GM12878 (cell line): Measurements from ENCODE around the gene DAPK2. TPM values are rescaled to one million over a fixed set of nuclear protein-coding genes. Genes with fewer than 3 reads are reported as not detected.

Experiments used
- ATAC-seq: fragments of 200-7000 bp; cut with Tn5 transposase; 3 replicates; pipeline ENCODE4 v1.9.1; 2020; ENCODE audit warnings: mild to moderate bottlenecking, moderate library complexity
- BruUV-seq: library from RNA; stranded (reverse); fragments of 400-500 nt; replicated peaks from 2 replicates; lab custom pipeline; 2021; lab: Mats Ljungman, UMichigan
- CTCF ChIA-PET: fragments of 300-600 bp; sonication (Branson Sonifier 250); formaldehyde crosslinking; extraction: SDS; loops from one replicate; lab custom pipeline; 2021; ENCODE audit warnings: inconsistent platforms; lab: Yijun Ruan, JAX
- POLR2A ChIA-PET: fragments of 350-600 bp; formaldehyde crosslinking; extraction: SDS; loops from one replicate; lab custom pipeline; 2021; ENCODE audit warnings: inconsistent platforms; lab: Charles Lee
- RAD21 ChIA-PET: fragments of 300-600 bp; sonication (Branson Sonifier 250); formaldehyde crosslinking; loops from one replicate; lab custom pipeline; 2023; ENCODE audit warnings: antibody characterized with exemption; ENCODE audit not compliant: unreplicated experiment; lab: Charles Lee
- SMC1A ChIA-PET: fragments of 300-600 bp; sonication (Branson Sonifier 250); formaldehyde crosslinking; loops from one replicate; lab custom pipeline; 2023; ENCODE audit not compliant: unreplicated experiment, uncharacterized antibody; lab: Charles Lee
- DNase-seq: peaks from one replicate; pipeline ENCODE4 v3.0.0-alpha.2; 2011; ENCODE audit warnings: low read depth, low spot score
- FAIRE-seq: peaks from 3 replicates; lab custom pipeline; 2011; peaks lifted over from hg19 to GRCh38; lab: Jason Lieb, UNC
- H2AFZ ChIP-seq: 2 replicates; pipeline ENCODE4 v1.6.0; 2011; ENCODE audit warnings: low read depth, low read length, control low read depth; ENCODE audit not compliant: control insufficient read depth
- H3K27ac ChIP-seq: 2 replicates; pipeline ENCODE4 v1.5.1; 2011; ENCODE audit warnings: control low read depth; ENCODE audit not compliant: control insufficient read depth, insufficient read depth
- H3K27me3 ChIP-seq, 2 experiments: replicated peaks in 1 of 2; 2 replicates each; pipeline versions ENCODE4 v1.6.0 to v1.6.1; 2011; ENCODE audit warnings: low read length in 1 of 2; ENCODE audit not compliant: control insufficient read depth in 2 of 2, insufficient read depth in 2 of 2
- H3K36me3 ChIP-seq, 2 experiments: 2 replicates each; pipeline ENCODE4 v1.5.1; 2011; ENCODE audit warnings: low read length in 1 of 2; ENCODE audit not compliant: control insufficient read depth in 2 of 2, insufficient read depth in 2 of 2
- H3K4me1 ChIP-seq: 2 replicates; pipeline ENCODE4 v1.6.1; 2011; ENCODE audit warnings: mild to moderate bottlenecking, low read length, moderate library complexity, mixed read lengths; ENCODE audit not compliant: control insufficient read depth, insufficient read depth
- H3K4me2 ChIP-seq: 2 replicates; pipeline ENCODE4 v1.6.0; 2011; ENCODE audit warnings: control low read depth; ENCODE audit not compliant: control insufficient read depth, insufficient read depth
- H3K4me3 ChIP-seq: fragments of 200-600 bp; sonication (generic); 2 replicates; pipeline ENCODE4 v1.5.1; 2016
- H3K79me2 ChIP-seq: 2 replicates; pipeline ENCODE4 v1.6.0; 2011; ENCODE audit warnings: low read length; ENCODE audit not compliant: control insufficient read depth, insufficient read depth
- H3K9ac ChIP-seq: 2 replicates; pipeline ENCODE4 v1.8.0; 2011; ENCODE audit warnings: low read length, control low read depth, mixed read lengths; ENCODE audit not compliant: control insufficient read depth, insufficient read depth
- H3K9me3 ChIP-seq: replicated peaks from 3 replicates; pipeline ENCODE4 v1.5.1; 2011; ENCODE audit warnings: mild to moderate bottlenecking, low read length; ENCODE audit not compliant: control insufficient read depth, insufficient read depth
- H4K20me1 ChIP-seq: 2 replicates; pipeline ENCODE4 v1.6.0; 2011; ENCODE audit not compliant: control insufficient read depth, insufficient read depth
- FOXK2 ChIP-seq: fragments of 450-650 bp; IDR thresholded peaks from 2 replicates; pipeline ENCODE4 v1.6.1; 2017; ENCODE audit warnings: mild to moderate bottlenecking, moderate library complexity
- FOXM1 ChIP-seq: IDR thresholded peaks from 2 replicates; pipeline ENCODE4 v1.6.1; 2012; ENCODE audit warnings: low read depth, mild to moderate bottlenecking, inconsistent platforms, low read length, moderate library complexity
- GABPA ChIP-seq: IDR thresholded peaks from 2 replicates; pipeline ENCODE4 v1.6.1; 2014; ENCODE audit warnings: antibody characterized with exemption, low read depth, mild to moderate bottlenecking, inconsistent platforms
- GATAD2B ChIP-seq: fragments of 450-650 bp; conservative IDR thresholded peaks from 2 replicates; pipeline ENCODE4 v1.6.1; 2017; ENCODE audit warnings: low read depth, mild to moderate bottlenecking, moderate library complexity
- KDM1A ChIP-seq: fragments of 200-600 bp; sonication (generic); IDR thresholded peaks from 2 replicates; pipeline ENCODE4 v1.6.1; 2016; ENCODE audit warnings: borderline replicate concordance
- MTA2 ChIP-seq: fragments of 450-650 bp; IDR thresholded peaks from 2 replicates; pipeline ENCODE4 v1.6.1; 2016; ENCODE audit warnings: low read depth, mild to moderate bottlenecking, moderate library complexity
- NRF1 ChIP-seq: conservative IDR thresholded peaks from 2 replicates; pipeline ENCODE4 v1.6.1; 2011; ENCODE audit warnings: mild to moderate bottlenecking, low read depth, low read length, improper control_type of control experiment
- TBL1XR1 ChIP-seq: IDR thresholded peaks from 2 replicates; pipeline ENCODE4 v1.6.1; 2012; ENCODE audit warnings: low read depth, low read length, improper control_type of control experiment
- whole genome bisulfite sequencing: methylation state at CpG from one replicate; pipeline ENCODE4 v1.1.6; 2016; ENCODE audit warnings: low lambda C conversion rate; ENCODE audit not compliant: insufficient replicate concordance, insufficient coverage; ENCODE audit errors: missing lambda C conversion rate; 5-methylcytosine and 5-hydroxymethylcytosine counted together
- in situ Hi-C: fragments of 300-500 bp; cut with MboI; formaldehyde crosslinking; loops from 9 replicates; pipeline ENCODE4 v1.14.3; 2018; ENCODE audit warnings: mixed read lengths
- intact Hi-C: fragments of 100-400 bp; cut with micrococcal nuclease; formaldehyde crosslinking; loops from one replicate; pipeline ENCODE4 v1.14.2; 2022; ENCODE audit not compliant: unreplicated experiment
- polyA plus RNA-seq, 11 experiments: library from polyadenylated mRNA; depleted of rRNA in 4 of 11; unstranded in 6 of 11; stranded (reverse) in 5 of 11; fragments of >200 nt; fragmentation: Nextera tagmentation in 4 of 11; fragmentation: Illumina TruSeq in 1 of 11; extraction: Ambion mirVana in 4 of 11; extraction: Trizol in 1 of 11; gene quantifications; 1 replicate in 1 of 11; 2 replicates in 10 of 11; pipeline versions ENCODE4 v1.2.1 to v1.2.3, GENCODE V29; 2011 to 2016; ENCODE audit warnings: inconsistent platforms in 2 of 11, missing spikeins in 2 of 11, low read depth in 1 of 11
- total RNA-seq, 4 experiments: library from RNA; depleted of rRNA in 3 of 4; stranded (reverse); fragments of >200 nt in 3 of 4; fragmentation: Illumina TruSeq in 1 of 4; extraction: Trizol in 1 of 4; gene quantifications; 2 replicates each; pipeline versions ENCODE4 v1.2.1 to v1.2.3, GENCODE V29; 2013 to 2021
- TF ChIP-seq, protein P1 (sequence below): fragments of 450-650 bp; IDR thresholded peaks from 2 replicates; pipeline ENCODE4 v1.6.1; 2017; ENCODE audit warnings: mild to moderate bottlenecking, moderate library complexity

DAPK2 gene
- total and polyA plus RNA-seq, 10 of the 15 experiments (the other 5 are each of a cell fraction or from before 2014, with no cell fraction given): 0.69 to 8.4 (median 4.1) TPM

DNA sequence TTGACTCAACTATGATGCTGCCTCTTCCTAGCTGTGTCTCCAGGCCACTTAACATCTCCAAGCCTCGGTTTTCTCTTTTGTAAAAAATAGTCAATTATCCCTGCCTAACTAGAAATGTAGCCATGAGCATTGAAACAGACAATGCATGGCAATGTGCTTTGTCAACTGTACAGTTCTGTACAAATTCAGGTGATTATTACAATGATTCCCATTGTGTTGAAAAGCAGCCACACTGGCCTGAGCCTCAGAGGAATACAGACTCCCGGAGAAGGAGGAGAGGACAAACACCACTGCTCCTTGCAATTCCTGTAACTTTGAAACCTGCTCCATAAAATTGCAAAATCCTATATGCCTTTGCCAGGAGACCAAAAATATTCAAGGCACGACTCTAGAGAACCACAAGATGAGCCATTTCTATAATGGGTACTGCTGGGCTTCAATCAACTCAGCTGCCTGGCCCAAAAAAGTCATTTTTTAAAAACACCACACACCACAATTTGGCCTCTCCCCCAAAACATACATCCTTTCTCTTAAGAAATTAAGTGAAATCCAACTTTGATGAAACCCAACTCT is 28.6 kb downstream of the DAPK2 start:
- no TSS peak for BruUV-seq
- FAIRE-seq (no peak), ATAC-seq (no peak), DNase-seq (no peak)
- H3K79me2 ChIP-seq: no peaks in the 10 kb centered on the region
- no peaks in the 10 kb centered on the region for H3K27me3 ChIP-seq
- H2AFZ ChIP-seq: no peak overlapping the region
- RAD21 ChIA-PET: no interaction called here
- no peak overlapping the region for H3K9ac ChIP-seq
- no peak overlapping the region for H3K4me2 ChIP-seq
- POLR2A ChIA-PET: no interaction called here
- intact Hi-C loops: no loop called here
- CTCF ChIA-PET: no interaction called here
- in situ Hi-C loops: no loop called here
- SMC1A ChIA-PET: no interaction called here
- peaks cover 14% of the 10 kb centered on the region; the same call in 2 of the 3 replicates for H3K9me3 ChIP-seq
- H3K4me3 ChIP-seq: no peak overlapping the region
- 46% methylated on average over 3 of the region's 3 CpGs for WGBS
- H3K27ac ChIP-seq: no peak overlapping the region
- peaks cover 4% of the 10 kb centered on the region; the same call in 1 of the 2 replicates for H3K4me1 ChIP-seq
- peaks cover 3% of the 10 kb centered on the region; the same call in 1 of the 2 replicates for H4K20me1 ChIP-seq
- no peak for TF ChIP-seq GATAD2B
- TF ChIP-seq GABPA: no peak
- no peak for TF ChIP-seq FOXK2
- no peak for TF ChIP-seq KDM1A
- H3K36me3 ChIP-seq: no peaks in the 10 kb centered on the region; a peak in 2 of 4 replicates

DNA sequence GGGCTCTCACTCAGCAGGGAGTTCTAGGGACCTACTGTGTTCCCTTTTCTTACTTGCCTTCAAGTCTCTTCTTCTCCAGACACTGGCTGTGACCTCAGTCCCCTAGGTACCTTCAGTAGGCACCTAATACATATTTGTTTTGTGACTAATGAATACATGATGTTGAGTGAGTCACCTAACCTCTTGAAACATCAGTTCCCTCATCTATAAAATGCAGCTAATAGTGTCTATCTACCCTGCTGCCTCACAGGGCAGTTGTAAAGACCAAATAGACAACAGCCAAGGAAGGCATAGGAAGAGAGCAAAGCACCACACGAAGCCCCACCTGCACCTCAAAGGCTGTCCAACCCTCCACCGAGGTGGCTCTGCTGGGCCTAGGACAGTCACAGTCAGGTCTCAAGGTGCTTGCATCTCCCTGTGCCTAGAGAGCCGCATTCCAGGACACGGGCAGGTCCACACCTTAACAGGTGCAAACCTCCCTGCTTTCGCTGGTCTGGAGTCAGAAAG is 29.1 kb downstream of the DAPK2 start:
- Histone ChIP-seq H3K4me1 (peaks cover 4% of the 10 kb centered on the region; the same call in 1 of the 2 replicates), H3K9me3 (peaks cover 14% of the 10 kb centered on the region; the same call in 2 of the 3 replicates), H3K4me3 (no peak overlapping the region), H3K79me2 (no peaks in the 10 kb centered on the region), H3K36me3 (no peaks in the 10 kb centered on the region; a peak in 2 of 4 replicates), H3K27me3 (no peaks in the 10 kb centered on the region), H4K20me1 (peaks cover 3% of the 10 kb centered on the region; the same call in 1 of the 2 replicates), H3K4me2 (no peak overlapping the region), H2AFZ (no peak overlapping the region), H3K27ac (no peak overlapping the region), H3K9ac (no peak overlapping the region)
- RAD21 ChIA-PET: no interaction called here
- CTCF ChIA-PET: no interaction called here
- FAIRE-seq (no peak), DNase-seq (no peak), ATAC-seq (no peak)
- in situ Hi-C loops (no loop called here), intact Hi-C loops (no loop called here)
- WGBS: 98% methylated on average over 5 of the region's 5 CpGs
- POLR2A ChIA-PET: no interaction called here
- SMC1A ChIA-PET: no interaction called here
- no TSS peak for BruUV-seq
- TF ChIP-seq MTA2 (no peak), FOXM1 (no peak), KDM1A (no peak), NRF1 (no peak), TBL1XR1 (no peak)
- TF ChIP-seq, protein P1, sequence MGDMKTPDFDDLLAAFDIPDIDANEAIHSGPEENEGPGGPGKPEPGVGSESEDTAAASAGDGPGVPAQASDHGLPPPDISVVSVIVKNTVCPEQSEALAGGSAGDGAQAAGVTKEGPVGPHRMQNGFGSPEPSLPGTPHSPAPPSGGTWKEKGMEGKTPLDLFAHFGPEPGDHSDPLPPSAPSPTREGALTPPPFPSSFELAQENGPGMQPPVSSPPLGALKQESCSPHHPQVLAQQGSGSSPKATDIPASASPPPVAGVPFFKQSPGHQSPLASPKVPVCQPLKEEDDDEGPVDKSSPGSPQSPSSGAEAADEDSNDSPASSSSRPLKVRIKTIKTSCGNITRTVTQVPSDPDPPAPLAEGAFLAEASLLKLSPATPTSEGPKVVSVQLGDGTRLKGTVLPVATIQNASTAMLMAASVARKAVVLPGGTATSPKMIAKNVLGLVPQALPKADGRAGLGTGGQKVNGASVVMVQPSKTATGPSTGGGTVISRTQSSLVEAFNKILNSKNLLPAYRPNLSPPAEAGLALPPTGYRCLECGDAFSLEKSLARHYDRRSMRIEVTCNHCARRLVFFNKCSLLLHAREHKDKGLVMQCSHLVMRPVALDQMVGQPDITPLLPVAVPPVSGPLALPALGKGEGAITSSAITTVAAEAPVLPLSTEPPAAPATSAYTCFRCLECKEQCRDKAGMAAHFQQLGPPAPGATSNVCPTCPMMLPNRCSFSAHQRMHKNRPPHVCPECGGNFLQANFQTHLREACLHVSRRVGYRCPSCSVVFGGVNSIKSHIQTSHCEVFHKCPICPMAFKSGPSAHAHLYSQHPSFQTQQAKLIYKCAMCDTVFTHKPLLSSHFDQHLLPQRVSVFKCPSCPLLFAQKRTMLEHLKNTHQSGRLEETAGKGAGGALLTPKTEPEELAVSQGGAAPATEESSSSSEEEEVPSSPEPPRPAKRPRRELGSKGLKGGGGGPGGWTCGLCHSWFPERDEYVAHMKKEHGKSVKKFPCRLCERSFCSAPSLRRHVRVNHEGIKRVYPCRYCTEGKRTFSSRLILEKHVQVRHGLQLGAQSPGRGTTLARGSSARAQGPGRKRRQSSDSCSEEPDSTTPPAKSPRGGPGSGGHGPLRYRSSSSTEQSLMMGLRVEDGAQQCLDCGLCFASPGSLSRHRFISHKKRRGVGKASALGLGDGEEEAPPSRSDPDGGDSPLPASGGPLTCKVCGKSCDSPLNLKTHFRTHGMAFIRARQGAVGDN: no peak
